Stimulated activated effector memory CD8-positive, alpha-beta T cell treated with anti-CD3 and anti-CD28 coated beads, Interleukin-12 subunit alpha, Interleukin-12 subunit beta, amount 100 ng/mL, for 72 hours (primary cell): Measurements from ENCODE around the gene RNASE2.
"Not testable (repeated sequence)": the region's sequence is repeated elsewhere in the genome, so short reads cannot be mapped to it uniquely, and the experiment has no call there.

Experiments used
- ATAC-seq: fragments of 150-1000 bp; cut with Tn5 transposase; 2 replicates; pipeline ENCODE4 v1.10.0; 2021
- DNase-seq, 2 donors: peaks; one replicate each; pipeline ENCODE4 v3.0.0; 2021 to 2022; ENCODE audit warnings: low spot score in 2 of 2
- H3K27ac Mint-ChIP-seq: one replicate; pipeline ENCODE4 v1.8.0; 2022; ENCODE audit warnings: mild to moderate bottlenecking, mixed read lengths
- H3K36me3 Mint-ChIP-seq: one replicate; pipeline ENCODE4 v1.8.0; 2022; ENCODE audit warnings: mild to moderate bottlenecking, mixed read lengths
- H3K4me1 Mint-ChIP-seq: one replicate; pipeline ENCODE4 v1.8.0; 2022; ENCODE audit warnings: mixed read lengths
- H3K4me3 Mint-ChIP-seq: one replicate; pipeline ENCODE4 v1.8.0; 2022; ENCODE audit warnings: mild to moderate bottlenecking, mixed read lengths
- H3K9me3 Mint-ChIP-seq: one replicate; pipeline ENCODE4 v1.8.0; 2022; ENCODE audit warnings: mixed read lengths

Gene RNASE2

DNA sequence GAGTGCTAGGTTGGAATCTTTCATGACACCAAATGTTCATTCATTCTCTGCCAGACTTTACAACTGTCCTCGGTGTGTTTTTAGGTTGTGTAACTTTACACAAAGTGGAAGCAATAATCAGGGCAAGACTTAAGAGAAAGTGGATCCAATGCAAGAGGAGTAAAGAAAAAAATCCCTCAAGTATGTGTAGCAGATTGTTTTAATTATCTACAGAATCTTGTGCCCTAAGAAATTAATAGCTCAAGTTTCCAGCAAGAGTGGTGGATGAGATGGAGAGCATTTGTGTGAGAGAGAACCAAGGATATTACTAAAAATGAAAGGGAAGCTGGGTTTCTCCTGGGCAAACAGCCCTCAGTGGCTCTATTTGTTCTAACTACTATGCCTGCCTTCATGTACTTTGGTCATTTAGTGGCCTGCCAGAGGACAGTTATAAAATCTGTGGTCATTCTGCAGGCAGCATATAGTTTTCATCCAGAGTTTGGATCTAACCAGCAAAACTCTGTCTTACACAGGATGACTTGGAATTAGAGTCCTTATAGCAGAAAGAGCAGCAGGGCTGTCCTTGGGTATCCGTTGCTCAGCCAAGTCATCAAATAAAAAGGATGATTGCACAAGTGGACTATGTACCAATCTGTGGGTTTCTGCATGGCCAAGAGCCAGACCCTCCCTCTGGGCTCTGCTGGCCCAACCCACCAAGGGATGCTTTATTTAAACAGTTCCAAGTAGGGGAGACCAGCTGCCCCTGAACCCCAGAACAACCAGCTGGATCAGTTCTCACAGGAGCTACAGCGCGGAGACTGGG is at the start of gene RNASE2:
Gene RNASE2 (plus strand): TSS at position 752 of the 802 bp plus-strand sequence. CDS start 285 bp downstream, outside the sequence.
- H3K4me1 Mint-ChIP-seq: peaks cover 15% of the 10 kb centered on the region
- H3K36me3 Mint-ChIP-seq, H3K27ac Mint-ChIP-seq, H3K9me3 Mint-ChIP-seq, H3K4me3 Mint-ChIP-seq, DNase-seq, ATAC-seq: not testable (repeated sequence)

DNA sequence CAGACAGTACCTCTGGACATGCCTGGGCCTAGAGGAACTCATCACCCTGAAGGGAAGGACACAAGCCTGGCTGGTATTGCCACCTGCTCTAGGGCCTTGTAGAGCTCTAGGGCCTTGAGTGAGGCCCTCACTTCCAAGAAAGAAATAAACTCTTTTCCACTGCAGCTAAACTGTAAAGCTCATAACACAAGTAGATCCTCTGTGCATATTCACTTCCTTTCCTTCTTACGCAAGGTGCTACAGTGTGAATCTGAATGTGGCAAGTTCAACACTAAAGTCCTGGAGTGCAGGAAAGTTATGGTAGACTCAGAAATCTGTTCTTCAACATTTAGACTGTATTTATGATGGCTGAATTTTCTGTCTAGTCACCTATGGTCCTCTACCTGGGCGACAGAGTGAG is 49.6 kb upstream of the RNASE2 start:
- H3K27ac Mint-ChIP-seq: no peak overlapping the region
- no peaks in the 10 kb centered on the region for H3K9me3 Mint-ChIP-seq
- DNase-seq (no peak), ATAC-seq (no peak)
- H3K4me3 Mint-ChIP-seq: no peak overlapping the region
- H3K4me1 Mint-ChIP-seq: no peaks in the 10 kb centered on the region
- H3K36me3 Mint-ChIP-seq: no peaks in the 10 kb centered on the region

DNA sequence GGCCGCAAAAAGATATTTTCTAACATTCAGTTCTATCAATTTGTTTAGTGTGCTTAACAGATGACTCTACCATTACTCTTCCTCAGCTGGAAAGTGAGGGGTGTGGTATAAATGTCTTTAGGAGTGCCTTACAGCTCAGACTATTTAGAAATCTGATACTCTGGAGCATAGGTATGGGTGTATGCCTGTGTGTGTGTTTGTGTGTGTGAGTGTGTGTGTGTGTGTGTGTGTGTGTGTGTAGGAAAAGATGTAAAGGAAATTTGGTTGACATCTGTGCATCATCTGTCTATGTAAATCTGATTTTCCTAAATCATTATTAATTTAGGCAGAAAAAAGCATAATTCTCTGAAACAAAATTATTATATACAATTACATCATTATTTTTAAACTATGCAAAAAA is 48.1 kb upstream of the RNASE2 start:
- no peak for ATAC-seq
- H3K27ac Mint-ChIP-seq: no peak overlapping the region
- DNase-seq: no peak
- H3K4me3 Mint-ChIP-seq: no peak overlapping the region
- H3K36me3 Mint-ChIP-seq: no peaks in the 10 kb centered on the region
- no peaks in the 10 kb centered on the region for H3K4me1 Mint-ChIP-seq
- no peaks in the 10 kb centered on the region for H3K9me3 Mint-ChIP-seq

DNA sequence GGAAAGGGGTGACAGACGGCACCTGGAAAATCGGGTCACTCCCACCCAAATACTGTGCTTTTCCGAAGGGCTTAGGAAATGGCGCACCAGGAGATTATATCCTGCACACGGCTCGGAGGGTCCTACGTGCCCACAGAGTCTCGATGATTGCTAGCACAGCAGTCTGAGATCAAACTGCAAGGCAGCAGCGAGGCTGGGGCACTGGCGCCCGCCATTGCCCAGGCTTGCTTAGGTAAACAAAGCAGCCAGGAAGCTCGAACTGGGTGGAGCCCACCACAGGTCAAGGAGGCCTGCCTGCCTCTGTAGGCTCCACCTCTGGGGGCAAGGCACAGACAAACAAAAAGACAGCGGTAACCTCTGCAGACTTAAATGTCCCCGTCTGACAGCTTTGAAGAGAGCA is 44.5 kb upstream of the RNASE2 start:
- H3K9me3 Mint-ChIP-seq, DNase-seq, H3K4me1 Mint-ChIP-seq, H3K4me3 Mint-ChIP-seq, H3K36me3 Mint-ChIP-seq, ATAC-seq, H3K27ac Mint-ChIP-seq: not testable (repeated sequence)

DNA sequence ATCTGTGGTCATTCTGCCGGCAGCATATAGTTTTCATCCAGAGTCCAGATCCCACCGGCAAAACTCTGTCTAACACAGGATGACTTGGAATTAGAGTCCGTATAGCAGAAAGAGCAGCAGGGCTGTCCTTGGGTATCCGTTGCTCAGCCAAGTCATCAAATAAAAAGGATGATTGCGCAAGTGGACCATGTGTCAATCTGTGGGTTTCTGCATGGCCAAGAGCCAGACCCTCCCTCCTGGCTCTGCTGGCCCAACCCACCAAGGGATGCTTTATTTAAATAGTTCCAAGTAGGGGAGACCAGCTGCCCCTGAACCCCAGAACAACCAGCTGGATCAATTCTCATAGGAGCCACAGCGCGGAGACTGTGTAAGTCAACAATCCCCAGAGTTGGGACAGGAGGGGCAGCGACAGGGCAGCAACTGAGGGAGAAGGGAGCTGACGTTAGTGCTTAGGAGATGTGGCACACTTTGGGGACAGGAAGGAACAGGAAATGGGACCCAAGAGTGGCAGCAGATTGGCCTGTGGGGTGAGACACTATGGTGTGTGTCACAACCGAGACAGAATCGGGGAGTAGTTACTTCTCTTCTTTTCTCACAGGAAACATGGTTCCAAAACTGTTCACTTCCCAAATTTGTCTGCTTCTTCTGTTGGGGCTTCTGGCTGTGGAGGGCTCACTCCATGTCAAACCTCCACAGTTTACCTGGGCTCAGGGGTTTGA is 36.1 kb upstream of the RNASE2 start:
- DNase-seq, H3K4me3 Mint-ChIP-seq, H3K9me3 Mint-ChIP-seq, H3K27ac Mint-ChIP-seq, ATAC-seq, H3K36me3 Mint-ChIP-seq, H3K4me1 Mint-ChIP-seq: not testable (repeated sequence)

DNA sequence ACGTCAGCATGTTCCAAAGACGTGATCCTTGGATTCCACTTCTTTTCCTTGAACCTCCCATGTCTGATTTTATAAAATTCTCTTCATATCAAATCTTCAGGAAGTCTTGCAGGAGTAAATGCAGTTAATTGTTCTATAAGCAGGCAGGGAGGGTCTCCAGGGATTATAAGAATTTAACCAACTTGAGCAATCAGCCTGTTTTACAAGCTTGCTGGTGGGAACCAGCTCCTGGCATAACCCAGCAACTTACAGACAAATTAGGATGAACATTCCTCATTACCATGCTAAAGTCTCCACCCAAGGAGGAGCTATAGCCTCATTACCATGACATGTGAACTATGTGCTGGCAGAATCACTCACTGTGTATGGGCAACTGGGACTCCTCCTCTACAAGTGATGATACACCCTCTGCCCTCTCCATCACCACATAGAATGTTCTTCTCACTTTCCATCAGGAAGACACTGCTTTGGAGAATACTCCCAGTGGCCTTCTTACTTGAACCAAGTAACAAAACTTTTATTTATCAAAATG is 31.5 kb upstream of the RNASE2 start:
- not testable (repeated sequence) for H3K27ac Mint-ChIP-seq, H3K36me3 Mint-ChIP-seq, ATAC-seq, H3K9me3 Mint-ChIP-seq, H3K4me1 Mint-ChIP-seq, DNase-seq, H3K4me3 Mint-ChIP-seq

DNA sequence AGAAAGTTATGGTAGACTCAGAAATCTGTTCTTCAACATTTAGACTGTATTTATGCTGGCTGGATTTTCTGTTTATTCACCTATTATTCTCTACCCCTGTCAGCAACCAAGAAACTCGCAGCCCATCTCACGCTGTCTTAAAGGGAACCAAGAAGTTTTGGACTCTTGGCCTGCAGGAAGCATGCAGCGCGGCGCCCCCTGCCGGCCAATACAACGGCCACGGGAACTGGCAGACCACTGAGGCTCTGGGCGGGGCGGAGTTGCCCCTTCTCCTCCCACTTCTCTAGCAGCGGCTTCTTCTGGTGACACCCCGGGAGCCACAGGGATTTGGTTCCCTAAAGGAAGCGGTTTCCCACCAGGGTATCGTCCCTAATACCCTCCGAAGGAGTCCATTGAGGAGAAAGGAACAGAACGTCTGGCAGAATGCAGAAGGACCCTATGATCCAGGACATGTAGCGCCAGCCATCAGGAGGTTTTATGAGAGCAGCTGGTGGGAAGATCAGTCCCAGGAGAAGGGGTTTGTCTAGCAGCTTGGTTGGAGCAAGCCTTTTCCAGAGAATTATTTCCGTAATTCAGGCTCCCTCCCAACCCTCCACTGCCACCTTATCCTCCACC is 21.0 kb upstream of the RNASE2 start:
- ATAC-seq (peak; percentile 54), DNase-seq (peak; percentile 21 to 62)
- Mint-ChIP-seq H3K36me3 (no peaks in the 10 kb centered on the region), H3K4me3 (no peak overlapping the region), H3K9me3 (no peaks in the 10 kb centered on the region), H3K4me1 (no peaks in the 10 kb centered on the region), H3K27ac (no peak overlapping the region)

DNA sequence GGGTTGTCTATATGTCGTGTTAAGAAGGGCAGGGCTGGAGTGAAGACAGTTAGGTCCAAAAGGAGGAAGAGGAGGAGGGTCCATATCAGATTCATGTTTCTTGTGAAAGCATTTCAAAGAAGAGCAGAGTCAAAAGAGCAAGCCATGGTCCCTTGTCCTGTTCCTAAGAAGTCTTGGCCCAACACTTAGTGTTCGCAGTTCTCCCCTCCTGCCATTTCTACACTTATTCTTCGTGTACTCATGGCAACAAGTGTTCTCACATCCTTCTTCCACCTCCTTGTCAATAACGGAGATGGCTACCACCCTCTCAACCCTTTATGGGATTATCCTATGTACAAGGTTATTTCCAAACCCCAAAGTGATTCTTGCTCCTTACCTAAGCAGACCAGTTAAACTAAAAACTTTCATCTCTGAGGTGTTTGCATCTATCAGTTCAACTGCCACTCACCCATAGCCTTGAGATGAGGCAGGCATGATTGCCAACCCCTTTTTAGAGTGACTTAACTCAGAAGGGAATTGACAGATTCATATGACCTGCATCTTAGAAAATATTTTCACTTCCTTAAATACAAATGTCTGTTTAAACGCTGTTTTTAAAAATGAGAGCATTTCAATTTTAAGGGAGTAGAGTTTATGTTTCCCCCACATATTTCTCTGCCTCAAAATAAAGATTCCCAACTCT is 19.8 kb upstream of the RNASE2 start:
- ATAC-seq: no peak

DNA sequence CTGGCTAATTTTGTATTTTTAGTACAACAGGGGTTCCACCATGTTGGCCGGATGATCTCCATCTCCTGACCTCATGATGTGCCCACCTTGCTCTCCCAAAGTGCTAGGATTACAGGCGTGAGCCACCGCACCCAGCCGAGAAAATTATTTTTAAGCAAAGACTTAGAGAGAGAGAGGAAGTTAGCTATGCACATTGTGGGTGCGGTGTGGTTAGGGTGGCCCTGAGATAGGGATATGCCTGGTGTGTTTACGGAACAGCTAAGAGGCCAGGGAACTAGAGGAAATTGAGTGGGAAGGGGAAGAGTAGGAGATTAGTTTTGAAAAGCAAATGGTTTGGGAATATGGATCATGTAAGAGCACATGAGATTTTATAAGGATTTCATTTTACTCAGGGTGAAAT is 10.1 kb upstream of the RNASE2 start:
- DNase-seq, H3K4me3 Mint-ChIP-seq, H3K27ac Mint-ChIP-seq: not testable (repeated sequence)

More for the DNA sequence above, 19.8 kb upstream of the RNASE2 start:
- Mint-ChIP-seq H3K36me3 (no peaks in the 10 kb centered on the region), H3K27ac (no peak overlapping the region), H3K4me3 (no peak overlapping the region), H3K9me3 (no peaks in the 10 kb centered on the region), H3K4me1 (no peaks in the 10 kb centered on the region)
- no peak for DNase-seq

GRCh38 chr14:20946707-20947106 is 8.6 kb upstream of the RNASE2 start:
- not testable (repeated sequence) for H3K27ac Mint-ChIP-seq, H3K4me3 Mint-ChIP-seq, H3K36me3 Mint-ChIP-seq, H3K9me3 Mint-ChIP-seq, H3K4me1 Mint-ChIP-seq, DNase-seq
- ATAC-seq: peak; percentile 74

More for the DNA sequence above, 10.1 kb upstream of the RNASE2 start:
- H3K36me3 Mint-ChIP-seq, ATAC-seq, H3K9me3 Mint-ChIP-seq, H3K4me1 Mint-ChIP-seq: not testable (repeated sequence)

DNA sequence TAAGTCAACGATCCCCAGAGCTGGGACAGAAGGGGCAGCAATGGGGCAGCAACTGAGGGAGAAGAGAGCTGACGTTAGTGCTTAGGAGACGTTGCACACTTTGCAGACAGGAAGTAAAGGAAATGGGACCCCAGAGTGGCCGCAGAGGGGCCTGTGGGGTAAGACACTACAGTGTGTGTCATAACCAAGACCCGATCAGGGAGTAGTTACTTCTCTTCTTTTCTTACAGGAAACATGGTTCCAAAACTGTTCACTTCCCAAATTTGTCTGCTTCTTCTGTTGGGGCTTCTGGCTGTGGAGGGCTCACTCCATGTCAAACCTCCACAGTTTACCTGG is 219 bp downstream of the RNASE2 start:
- not testable (repeated sequence) for H3K27ac Mint-ChIP-seq, ATAC-seq, DNase-seq, H3K36me3 Mint-ChIP-seq, H3K9me3 Mint-ChIP-seq, H3K4me3 Mint-ChIP-seq
- H3K4me1 Mint-ChIP-seq: peaks cover 20% of the 10 kb centered on the region

DNA sequence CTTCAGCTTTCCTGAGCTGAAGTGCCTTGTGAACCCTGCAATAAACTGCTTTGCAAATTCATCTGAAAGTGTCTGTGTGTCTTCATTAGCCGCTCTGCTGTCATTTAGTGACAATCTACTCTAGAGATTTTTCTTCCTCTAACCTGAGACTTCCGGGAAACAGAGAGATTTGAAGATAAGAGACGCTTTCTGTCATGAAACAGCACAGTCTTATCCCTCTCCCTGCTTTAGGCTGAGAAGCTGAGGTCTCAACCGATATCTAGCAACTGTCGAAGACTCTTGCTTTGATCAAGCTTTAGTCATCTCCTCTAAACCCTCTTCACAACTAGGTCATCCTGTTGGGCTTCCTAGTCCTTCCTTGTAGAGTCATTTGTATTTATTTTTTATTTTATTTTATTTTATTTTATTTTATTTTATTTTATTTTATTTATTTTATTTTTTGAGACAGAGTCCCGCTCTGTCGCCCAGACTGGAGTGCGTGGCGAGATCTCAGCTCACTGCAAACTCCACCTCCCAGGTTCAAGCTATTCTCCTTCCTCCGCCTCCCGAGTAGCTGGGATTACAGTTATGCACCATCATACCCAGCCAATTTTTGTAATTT is 1.2 kb downstream of the RNASE2 start:
- Mint-ChIP-seq H3K36me3 (no peaks in the 10 kb centered on the region), H3K27ac (no peak overlapping the region), H3K9me3 (no peaks in the 10 kb centered on the region), H3K4me1 (peaks cover 30% of the 10 kb centered on the region), H3K4me3 (no peak overlapping the region)
- ATAC-seq (peak; percentile 51), DNase-seq (no peak)

DNA sequence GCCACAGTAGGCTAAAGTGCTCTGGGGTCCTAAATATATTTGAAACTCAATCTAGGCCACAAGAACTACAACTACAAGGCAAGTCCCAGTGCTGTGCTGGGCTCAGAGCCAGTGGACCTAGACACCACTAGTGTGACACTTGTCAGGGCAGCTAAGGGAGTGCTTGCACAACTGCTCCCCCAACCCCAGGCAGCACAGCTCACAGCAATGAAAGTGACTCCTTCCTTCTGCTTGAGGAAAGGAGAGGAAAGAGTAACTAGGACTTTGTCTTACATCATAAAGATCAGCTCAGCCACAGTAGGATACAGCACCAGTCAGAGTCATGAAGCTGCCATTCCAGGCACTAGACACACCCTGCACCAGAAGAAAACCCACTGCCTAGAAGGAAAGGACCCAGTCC is 3.7 kb downstream of the RNASE2 start:
- H3K4me3 Mint-ChIP-seq, H3K27ac Mint-ChIP-seq, DNase-seq, H3K36me3 Mint-ChIP-seq, ATAC-seq, H3K9me3 Mint-ChIP-seq: not testable (repeated sequence)
- H3K4me1 Mint-ChIP-seq: peaks cover 33% of the 10 kb centered on the region

DNA sequence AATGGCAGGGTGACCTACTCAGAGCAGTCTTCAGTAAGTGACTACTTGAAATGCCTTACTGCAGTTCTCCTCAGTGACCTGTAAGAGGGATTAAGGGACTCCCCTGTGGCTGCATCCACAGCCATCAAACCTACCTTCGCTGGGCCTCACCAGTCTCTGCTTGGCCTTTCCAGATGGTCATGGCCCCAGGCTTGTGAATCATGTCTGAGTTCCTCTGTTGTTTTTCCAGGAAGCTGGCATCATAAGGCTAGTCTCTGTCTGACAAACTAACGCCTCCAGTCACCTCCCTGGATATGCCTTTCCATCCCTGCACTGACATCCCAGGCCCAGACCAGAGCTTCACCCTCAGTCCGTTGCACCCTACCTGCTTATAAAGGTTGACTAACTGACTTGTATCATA is 14.0 kb downstream of the RNASE2 start:
- Mint-ChIP-seq H3K27ac (no peak overlapping the region), H3K4me1 (peaks cover 13% of the 10 kb centered on the region), H3K4me3 (no peak overlapping the region), H3K36me3 (no peaks in the 10 kb centered on the region), H3K9me3 (no peaks in the 10 kb centered on the region)
- DNase-seq: no peak
- no peak for ATAC-seq

GRCh38 chr14:20970647-20970982 is 15.3 kb downstream of the RNASE2 start:
- DNase-seq (no peak), ATAC-seq (peak; percentile 9)
- peak overlapping the region; percentile 87 for H3K4me3 Mint-ChIP-seq
- no peaks in the 10 kb centered on the region for H3K9me3 Mint-ChIP-seq
- peaks cover 13% of the 10 kb centered on the region for H3K4me1 Mint-ChIP-seq
- no peaks in the 10 kb centered on the region for H3K36me3 Mint-ChIP-seq
- H3K27ac Mint-ChIP-seq: no peak overlapping the region
